Limb (tissue), 2 donors: Measurements from ENCODE around the gene THAP5.

Experiments used
- DNase-seq, 2 donors: peaks; one replicate each; pipeline ENCODE4 v3.0.0-alpha.2; 2016; ENCODE audit errors: extremely low spot score in 2 of 2

The THAP5 gene

DNA sequence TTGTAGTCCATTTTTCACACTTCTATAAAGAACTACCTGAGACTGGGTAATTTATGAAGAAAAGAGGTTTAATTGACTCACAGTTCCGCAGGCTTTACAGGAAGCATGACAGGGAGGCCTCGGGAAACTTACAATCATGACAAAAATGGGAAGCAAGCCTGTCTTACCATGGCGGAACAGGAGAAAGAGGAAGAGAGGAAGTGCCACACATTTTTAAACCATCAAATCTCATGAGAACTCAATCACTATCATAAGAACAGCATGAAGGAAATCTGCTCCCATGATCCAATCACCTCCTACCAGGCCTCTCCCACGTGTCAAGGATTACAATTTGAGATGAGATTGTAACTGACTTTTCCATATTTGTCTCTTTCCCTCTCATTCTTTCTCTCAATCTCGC is 34.2 kb downstream of the THAP5 start:
- DNase-seq: no peak

DNA sequence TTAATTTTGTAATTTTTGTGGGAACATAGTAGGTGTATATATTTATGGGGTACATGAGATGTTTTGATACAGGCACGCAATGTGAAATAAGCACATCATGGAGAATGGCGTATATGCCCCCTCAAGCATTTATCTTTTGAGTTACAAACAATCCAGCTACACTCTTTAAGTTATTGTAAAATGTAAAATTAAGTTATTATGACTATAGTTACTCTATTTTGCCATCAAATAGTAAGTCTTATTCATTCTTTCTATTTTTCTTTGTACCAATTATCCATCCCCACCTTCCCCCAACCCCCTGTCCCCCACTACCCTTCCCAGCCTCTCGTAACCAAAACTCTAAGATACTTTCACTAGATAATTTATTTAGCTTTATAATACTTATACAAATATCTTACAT is 35.8 kb downstream of the THAP5 start:
- no peak for DNase-seq

DNA sequence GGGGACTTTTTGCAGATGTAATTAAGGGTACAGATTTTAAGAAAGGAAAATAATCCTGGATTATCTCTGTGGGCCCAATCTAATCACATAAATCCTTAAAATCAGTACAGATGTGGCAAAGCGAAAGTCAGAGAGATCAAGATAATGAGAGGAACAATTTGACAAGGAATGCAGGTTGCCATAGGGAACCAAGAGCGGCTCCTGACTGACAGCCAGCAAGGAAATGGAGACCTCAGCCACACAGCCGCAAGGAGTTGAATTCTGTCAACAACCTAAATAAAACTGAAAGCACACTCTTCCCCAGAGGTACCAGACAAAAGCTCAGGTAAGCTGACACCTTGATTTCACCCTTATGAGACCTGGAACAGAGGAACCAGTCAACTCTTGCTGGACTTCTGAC is 40.2 kb downstream of the THAP5 start:
- no peak for DNase-seq

DNA sequence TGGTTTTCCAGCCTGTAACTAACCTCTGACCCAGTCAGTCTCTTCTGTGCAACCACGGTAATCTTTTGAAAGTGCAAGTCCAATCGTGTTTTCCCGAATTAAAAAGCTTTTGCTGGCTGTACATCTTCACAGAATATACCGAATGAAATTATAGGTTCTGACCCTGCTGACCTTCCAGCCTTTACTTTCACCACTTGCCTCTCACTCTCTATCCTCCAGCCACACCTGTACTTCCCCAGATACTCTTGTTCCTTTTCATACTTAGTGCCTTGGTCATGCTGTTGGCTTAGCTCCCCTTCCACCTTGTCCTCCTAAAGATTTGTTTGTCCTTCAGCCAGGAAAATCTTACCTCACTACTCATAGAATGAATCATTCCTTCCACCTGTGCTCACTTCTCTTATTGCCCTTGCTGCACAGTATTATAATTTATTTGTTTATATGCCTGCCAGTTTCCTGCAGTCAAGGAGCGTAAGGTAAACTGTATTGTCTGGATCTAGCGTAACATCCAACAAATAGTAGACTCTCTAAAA is 41.3 kb downstream of the THAP5 start:
- DNase-seq: no peak

DNA sequence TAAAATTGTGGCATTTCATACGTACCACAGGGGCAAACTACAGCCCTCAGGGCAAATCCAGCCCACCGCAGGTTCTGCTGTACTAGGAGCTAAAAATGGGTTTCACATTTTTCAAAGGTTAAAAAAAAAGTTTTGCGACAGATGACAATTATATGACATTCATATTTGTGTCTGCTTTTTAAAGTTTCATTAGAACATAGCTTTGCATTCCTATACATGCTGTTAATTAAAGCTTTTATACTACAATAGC is 42.8 kb downstream of the THAP5 start:
- no peak for DNase-seq

DNA sequence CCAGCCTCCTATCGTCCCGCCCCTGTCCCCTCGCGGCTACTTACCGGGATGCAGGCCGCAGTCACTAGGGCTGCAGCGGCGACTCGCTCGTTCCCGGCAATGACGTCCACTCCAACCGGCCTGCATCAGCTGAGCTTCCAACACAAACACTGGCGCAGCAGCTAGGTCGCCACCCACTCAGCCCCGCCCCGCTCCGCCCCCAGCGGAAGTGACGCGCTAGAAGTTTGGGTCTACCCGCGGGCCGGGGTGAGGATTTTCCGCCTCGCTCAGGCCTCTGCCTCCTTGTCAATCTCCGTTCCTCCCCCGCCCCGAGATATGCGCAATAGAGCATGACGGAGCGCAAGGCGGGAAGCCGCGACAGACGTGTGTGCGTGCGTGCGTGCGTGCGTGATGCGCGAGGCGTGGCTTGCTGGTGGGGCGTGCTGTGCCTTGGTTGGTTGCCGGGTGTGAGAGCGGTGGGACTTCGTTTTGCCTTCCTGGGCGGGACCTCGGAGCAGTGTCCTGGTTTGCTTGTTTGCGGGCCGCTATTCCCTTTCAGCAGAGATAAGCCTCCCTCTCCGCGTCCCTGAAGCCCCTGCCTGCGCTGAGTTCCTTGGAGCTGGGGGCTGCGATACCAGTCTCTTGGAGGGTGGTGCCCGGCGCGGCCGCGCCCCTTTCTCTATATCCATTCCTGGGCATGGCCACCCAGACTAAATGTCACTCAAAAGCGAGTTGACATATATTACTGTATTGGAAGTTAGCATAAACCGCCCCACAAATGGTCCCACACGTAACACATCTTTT is 43.3 kb downstream of the THAP5 start, which contains the start of gene PNPLA8:
Gene PNPLA8, minus strand, starts transcription at position 151 of the 783 bp plus-strand sequence. CDS start 10,644 bp downstream, outside the sequence.
- peak; percentile 99 to 100 for DNase-seq

DNA sequence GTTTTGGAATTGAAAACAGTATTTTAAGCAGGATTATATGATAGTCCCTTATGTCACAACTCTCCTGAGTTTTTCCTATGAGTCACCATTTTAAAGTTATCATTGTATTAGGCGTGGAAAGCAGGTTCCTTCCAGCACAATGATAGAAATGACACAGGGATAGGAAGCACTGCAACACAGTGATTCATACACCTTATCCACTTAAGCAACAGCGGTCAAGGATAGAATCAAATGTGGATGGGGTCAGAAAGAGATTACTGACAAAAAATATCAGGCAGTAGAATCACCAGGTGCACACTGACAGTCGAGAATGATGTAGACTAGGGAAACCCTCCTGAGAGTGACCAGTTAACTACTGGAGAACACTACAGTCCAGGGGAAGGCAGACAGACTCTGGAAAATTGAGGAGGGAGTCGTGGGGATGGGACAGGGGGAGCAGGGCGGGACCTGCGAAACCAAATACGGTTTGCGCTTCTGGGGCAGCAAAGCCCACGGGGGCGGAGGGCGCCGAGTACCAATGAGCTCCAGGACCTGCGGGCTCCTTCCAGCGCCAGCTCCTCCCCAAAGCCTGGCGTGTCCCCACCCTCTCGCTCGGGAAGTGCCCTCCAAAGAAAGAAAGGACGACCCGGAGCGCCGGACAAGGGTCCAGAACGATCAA is 44.0 kb downstream of the THAP5 start:
- no peak for DNase-seq

DNA sequence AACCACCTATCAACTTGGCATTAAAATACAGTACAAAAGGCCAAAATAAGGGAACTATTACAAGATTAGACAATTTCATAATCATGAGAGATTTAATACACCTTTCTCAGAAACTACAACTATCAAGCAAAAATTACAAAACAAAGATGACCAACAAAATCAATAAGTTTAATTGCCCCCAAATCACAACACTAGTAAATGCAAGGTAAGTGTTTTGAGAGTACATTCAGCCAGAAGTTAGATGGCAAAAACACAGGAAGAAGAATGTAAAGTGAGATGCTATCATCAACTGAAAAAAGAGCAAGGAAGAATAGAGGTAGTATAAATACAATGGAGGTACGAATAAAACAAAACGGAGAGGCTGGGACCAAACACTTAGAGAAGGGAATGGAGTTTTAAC is 46.7 kb downstream of the THAP5 start:
- no peak for DNase-seq

DNA sequence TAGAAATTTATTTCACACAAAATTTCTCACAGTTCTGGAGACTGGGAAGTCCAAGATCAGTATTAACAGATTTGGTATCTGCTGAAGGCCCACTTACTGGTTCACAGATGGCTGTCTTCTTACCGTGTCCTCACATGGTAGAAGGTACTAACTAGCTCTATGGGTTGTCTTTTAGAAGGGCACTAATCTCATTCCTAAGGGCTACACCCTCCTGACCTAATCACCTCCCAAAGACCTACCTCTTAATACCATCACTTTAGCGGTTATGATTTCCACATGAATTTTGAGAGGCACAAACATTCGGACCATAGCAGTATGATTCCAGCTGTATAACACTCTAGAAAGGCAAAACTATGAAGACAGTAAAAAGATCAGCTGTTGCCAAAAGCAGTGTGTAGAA is 51.6 kb downstream of the THAP5 start:
- no peak for DNase-seq

DNA sequence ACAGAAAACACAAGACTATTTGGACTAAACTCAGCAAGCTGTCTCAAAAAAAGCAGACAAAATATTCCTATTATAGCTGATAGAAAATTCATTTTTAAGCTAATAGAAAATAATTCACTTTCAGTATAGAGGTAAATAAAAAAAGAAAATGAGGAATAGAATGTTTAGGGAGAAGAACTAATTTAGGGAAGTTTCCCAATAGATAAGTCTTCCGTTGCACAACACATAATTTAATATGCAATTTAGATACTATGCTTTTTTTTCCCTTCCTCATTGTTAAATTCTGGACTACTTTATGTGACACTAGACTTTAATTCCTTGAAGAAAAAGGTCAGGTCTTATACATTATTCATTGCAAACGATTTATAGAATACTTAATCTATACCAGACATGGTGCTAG is 53.9 kb downstream of the THAP5 start:
- DNase-seq: no peak

DNA sequence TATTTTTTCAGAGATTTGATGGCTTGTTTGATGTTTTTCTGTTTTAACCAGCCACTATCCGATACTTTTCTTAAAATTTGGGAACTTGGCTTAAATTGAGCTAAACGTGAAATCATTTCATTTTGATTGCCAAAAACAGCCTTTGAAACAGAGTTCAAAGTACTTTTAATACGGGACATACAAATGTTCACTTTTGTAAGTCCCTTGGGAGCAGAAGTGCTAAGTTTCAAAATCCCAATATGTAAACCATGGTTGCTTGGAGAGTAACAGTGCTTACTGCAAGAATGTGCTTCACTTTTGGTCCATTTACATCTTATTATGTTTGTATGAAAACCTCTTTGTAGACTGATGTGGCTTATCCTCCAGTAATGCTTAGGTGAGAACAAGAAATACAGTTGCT is 54.5 kb downstream of the THAP5 start:
- DNase-seq: no peak
